NCI-H146 treated with DMSO at 0.1 percent for 48 hours (cell line): Measurements from ENCODE around the gene CHODL.

Source experiments
- DNase-seq: peaks from one replicate; lab custom pipeline; 2025; ENCODE audit not compliant: unreplicated experiment; lab: John Stamatoyannopoulos, UW

CHODL gene

DNA sequence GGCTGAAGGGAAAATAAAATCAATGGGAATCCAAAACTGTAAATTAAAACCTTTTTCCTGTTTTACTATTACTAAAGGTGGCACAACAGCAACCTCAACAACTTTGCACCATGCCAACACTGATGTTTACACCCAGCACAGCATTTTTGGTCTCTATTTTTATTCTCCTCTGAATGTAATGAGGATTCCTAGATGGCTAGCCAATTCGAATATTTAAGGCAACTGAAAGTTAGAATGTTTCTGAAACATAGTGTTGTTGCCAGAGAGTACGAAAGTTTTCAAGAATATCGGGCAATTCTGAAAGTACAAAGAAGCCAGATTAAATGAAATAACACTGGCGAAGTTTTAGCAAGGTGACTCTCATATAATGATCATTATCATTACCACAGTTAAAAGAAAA lies 40.7 kb downstream of the CHODL start:
- DNase-seq: no peak

DNA sequence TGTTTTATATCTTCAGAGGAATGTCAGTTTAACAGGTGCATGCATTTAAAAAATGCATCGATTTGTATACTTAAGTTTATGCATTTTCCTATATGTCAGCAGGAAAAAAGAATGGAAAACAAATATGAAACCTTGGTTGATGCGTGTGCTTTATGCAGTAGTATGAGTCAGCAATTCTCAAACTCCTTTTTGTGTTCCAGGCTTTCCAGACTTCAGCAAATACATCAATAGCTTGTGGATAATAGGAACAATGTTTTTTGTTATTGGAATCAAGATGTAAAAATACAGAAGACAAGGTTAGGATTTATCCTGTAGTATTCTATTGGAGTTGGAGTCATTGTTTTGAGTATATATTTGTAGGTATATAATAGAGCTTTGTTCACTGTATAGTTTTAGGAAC lies 45.2 kb downstream of the CHODL start:
- no peak for DNase-seq

- no peak for DNase-seq
Measured at GRCh38 chr21:18294100-18294499, 49.5 kb downstream of the CHODL start.

GRCh38 chr21:18298228-18298627 lies 53.6 kb downstream of the CHODL start:
- DNase-seq: no peak
